Muscle of leg (tissue), 11 donors: ENCODE measurements around the gene CASZ1. TPM values are rescaled to one million over a fixed set of nuclear protein-coding genes. Genes with fewer than 3 reads are reported as not detected.

Experiments used
- DNase-seq: peaks from one replicate; pipeline ENCODE4 v3.0.0; 2013
- H3K27ac ChIP-seq: one replicate; pipeline ENCODE4 v1.5.1; 2013; ENCODE audit warnings: mild to moderate bottlenecking, low read length, control low read depth
- H3K27me3 ChIP-seq: one replicate; pipeline ENCODE4 v1.6.1; 2013; ENCODE audit warnings: low read length; ENCODE audit not compliant: control insufficient read depth, insufficient read depth
- H3K36me3 ChIP-seq: one replicate; pipeline ENCODE4 v1.6.1; 2013; ENCODE audit warnings: low read length; ENCODE audit not compliant: control insufficient read depth, insufficient read depth
- H3K4me1 ChIP-seq: one replicate; pipeline ENCODE4 v1.6.1; 2013; ENCODE audit warnings: low read length; ENCODE audit not compliant: control insufficient read depth, insufficient read depth
- H3K4me3 ChIP-seq: one replicate; pipeline ENCODE4 v1.5.1; 2013; ENCODE audit warnings: low read length, control low read depth
- H3K9me3 ChIP-seq: replicated peaks from 2 replicates; pipeline ENCODE4 v1.6.1; 2013; ENCODE audit warnings: low read depth, low read length; ENCODE audit not compliant: control insufficient read depth
- WGBS: methylation state at CpG from one replicate; pipeline ENCODE4 v1.1.5; 2013; ENCODE audit warnings: missing lambda C conversion rate; ENCODE audit not compliant: insufficient coverage; 5-methylcytosine and 5-hydroxymethylcytosine counted together
- polyA plus RNA-seq, 8 donors: library from polyadenylated mRNA; unstranded; fragments of 120-200 nt; gene quantifications; one replicate each; pipeline versions ENCODE4 v1.2.1 to v1.2.3, GENCODE V29; 2013; ENCODE audit warnings: inconsistent platforms in 1 of 8, low replicate concordance in 1 of 8; ENCODE audit not compliant: insufficient read length in 8 of 8, insufficient read depth in 1 of 8
- total RNA-seq: library from RNA; stranded (reverse); fragments of 120-200 nt; gene quantifications from one replicate; pipeline ENCODE4 v1.2.4, GENCODE V29; 2013

The CASZ1 gene
- total and polyA plus RNA-seq, 9 donors, result 30.8 to 68.4 (median 45.3) TPM

- H3K9me3 ChIP-seq, result no peaks in the 10 kb centered on the region
- H3K4me3 ChIP-seq, result no peak overlapping the region
- no peak overlapping the region for H3K27ac ChIP-seq
- DNase-seq, result no peak
- WGBS, result 47% methylated on average over 10 of the region's 11 CpGs
- no peaks in the 10 kb centered on the region for H3K27me3 ChIP-seq
- peaks cover 3% of the 10 kb centered on the region for H3K36me3 ChIP-seq
- H3K4me1 ChIP-seq, result peaks cover 37% of the 10 kb centered on the region
Measured at GRCh38 chr1:10753299-10753698, 43.1 kb downstream of the CASZ1 start.

GRCh38 chr1:10751561-10752085 is 44.8 kb downstream of the CASZ1 start:
- H3K27ac ChIP-seq, result no peak overlapping the region
- H3K4me3 ChIP-seq, result no peak overlapping the region
- peaks cover 3% of the 10 kb centered on the region for H3K36me3 ChIP-seq
- 48% methylated on average over 11 of the region's 14 CpGs for WGBS
- no peak for DNase-seq
- H3K27me3 ChIP-seq, result no peaks in the 10 kb centered on the region
- H3K4me1 ChIP-seq, result peaks cover 30% of the 10 kb centered on the region
- no peaks in the 10 kb centered on the region for H3K9me3 ChIP-seq

- Histone ChIP-seq H3K4me3 (no peak overlapping the region), H3K36me3 (peaks cover 3% of the 10 kb centered on the region), H3K4me1 (peaks cover 25% of the 10 kb centered on the region), H3K27ac (no peak overlapping the region), H3K9me3 (no peaks in the 10 kb centered on the region), H3K27me3 (no peaks in the 10 kb centered on the region)
- DNase-seq, result no peak
- 83% methylated on average over 1 of the region's 4 CpGs for WGBS
Measured at GRCh38 chr1:10751160-10751559, 45.3 kb downstream of the CASZ1 start.

GRCh38 chr1:10745886-10746455 is 50.5 kb downstream of the CASZ1 start:
- H3K36me3 ChIP-seq, result no peaks in the 10 kb centered on the region
- WGBS, result 65% methylated on average over 6 of the region's 18 CpGs
- no peak overlapping the region for H3K27ac ChIP-seq
- H3K4me3 ChIP-seq, result no peak overlapping the region
- no peaks in the 10 kb centered on the region for H3K9me3 ChIP-seq
- peaks cover 24% of the 10 kb centered on the region for H3K4me1 ChIP-seq
- no peak for DNase-seq
- H3K27me3 ChIP-seq, result peaks cover 5% of the 10 kb centered on the region

GRCh38 chr1:10745383-10745782 is 51.1 kb downstream of the CASZ1 start:
- WGBS, result 82% methylated on average over 3 of the region's 6 CpGs
- H3K27me3 ChIP-seq, result peaks cover 5% of the 10 kb centered on the region
- DNase-seq, result no peak
- no peak overlapping the region for H3K4me3 ChIP-seq
- H3K9me3 ChIP-seq, result no peaks in the 10 kb centered on the region
- H3K36me3 ChIP-seq, result no peaks in the 10 kb centered on the region
- H3K4me1 ChIP-seq, result peaks cover 24% of the 10 kb centered on the region
- no peak overlapping the region for H3K27ac ChIP-seq

- Histone ChIP-seq H3K4me3 (no peak overlapping the region), H3K27ac (no peak overlapping the region), H3K9me3 (no peaks in the 10 kb centered on the region), H3K27me3 (peaks cover 5% of the 10 kb centered on the region), H3K4me1 (peaks cover 24% of the 10 kb centered on the region), H3K36me3 (no peaks in the 10 kb centered on the region)
- DNase-seq, result no peak
- WGBS, result 83% methylated on average over 16 of the region's 18 CpGs
Measured at GRCh38 chr1:10744654-10745238, 51.7 kb downstream of the CASZ1 start.

DNA sequence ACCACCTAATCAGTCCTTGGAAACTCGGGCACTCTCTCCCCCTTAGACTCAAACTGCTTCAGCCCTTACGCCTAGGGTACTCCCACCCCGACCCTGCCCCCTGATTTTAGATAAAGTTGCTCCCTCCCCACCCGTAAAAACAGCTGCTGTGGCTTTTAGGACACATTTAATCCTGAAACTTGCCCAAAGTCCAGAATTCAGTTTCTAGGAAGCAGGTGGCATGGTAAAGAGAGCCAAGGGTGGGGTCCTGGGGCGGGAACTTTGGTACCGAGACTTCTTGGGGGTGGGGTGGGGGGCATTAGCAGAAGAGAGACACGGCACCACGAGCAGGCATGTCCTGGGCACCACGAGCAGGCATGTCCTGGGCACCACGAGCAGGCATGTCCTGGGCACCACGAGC is 52.4 kb downstream of the CASZ1 start:
- no peak overlapping the region for H3K27ac ChIP-seq
- WGBS, result 15% methylated on average over 3 of the region's 11 CpGs
- DNase-seq, result no peak

GRCh38 chr1:10741696-10742095 is 54.8 kb downstream of the CASZ1 start:
- WGBS, result 92% methylated on average over 11 of the region's 13 CpGs
- no peak for DNase-seq
- Histone ChIP-seq H3K36me3 (no peaks in the 10 kb centered on the region), H3K4me3 (no peak overlapping the region), H3K27ac (no peak overlapping the region), H3K27me3 (peaks cover 7% of the 10 kb centered on the region), H3K9me3 (no peaks in the 10 kb centered on the region), H3K4me1 (peaks cover 42% of the 10 kb centered on the region)

More for the DNA sequence above, 52.4 kb downstream of the CASZ1 start:
- no peaks in the 10 kb centered on the region for H3K36me3 ChIP-seq
- peaks cover 24% of the 10 kb centered on the region for H3K4me1 ChIP-seq
- peaks cover 5% of the 10 kb centered on the region for H3K27me3 ChIP-seq
- H3K9me3 ChIP-seq, result no peaks in the 10 kb centered on the region
- H3K4me3 ChIP-seq, result no peak overlapping the region

GRCh38 chr1:10740123-10740522 is 56.3 kb downstream of the CASZ1 start:
- WGBS, result 89% methylated on average over 3 of the region's 6 CpGs

GRCh38 chr1:10739589-10739988 is 56.9 kb downstream of the CASZ1 start:
- Histone ChIP-seq H3K9me3 (no peaks in the 10 kb centered on the region), H3K4me1 (peaks cover 51% of the 10 kb centered on the region), H3K36me3 (no peaks in the 10 kb centered on the region), H3K27ac (no peak overlapping the region), H3K27me3 (peaks cover 10% of the 10 kb centered on the region), H3K4me3 (no peak overlapping the region)
- DNase-seq, result no peak
- 59% methylated on average over 8 of the region's 8 CpGs for WGBS

More at GRCh38 chr1:10740123-10740522, 56.3 kb downstream of the CASZ1 start:
- no peak overlapping the region for H3K27ac ChIP-seq
- no peaks in the 10 kb centered on the region for H3K36me3 ChIP-seq
- no peak overlapping the region for H3K4me3 ChIP-seq
- no peaks in the 10 kb centered on the region for H3K9me3 ChIP-seq
- DNase-seq, result no peak
- peaks cover 49% of the 10 kb centered on the region for H3K4me1 ChIP-seq
- peaks cover 10% of the 10 kb centered on the region for H3K27me3 ChIP-seq
